K562 (cell line): ENCODE measurements around the gene CEACAM5. TPM values are rescaled to one million over a fixed set of nuclear protein-coding genes. Genes with fewer than 3 reads are reported as not detected.
"Not testable (repeated sequence)": the region's sequence is repeated elsewhere in the genome, so short reads cannot be mapped to it uniquely, and the experiment has no call there.

ENCODE experiments used
- ATAC-seq: fragments of 200-7000 bp; cut with Tn5 transposase; 3 replicates; pipeline ENCODE4 v1.9.1; 2020; ENCODE audit warnings: moderate library complexity
- BruUV-seq: library from RNA; stranded (reverse); fragments of 400-500 nt; replicated peaks from 2 replicates; lab custom pipeline; 2021; lab: Mats Ljungman, UMichigan
- CTCF ChIA-PET: fragments of 300-600 bp; formaldehyde crosslinking; extraction: SDS; loops from one replicate; lab custom pipeline; 2021; ENCODE audit warnings: low intra/inter-chr PET ratio; lab: Yijun Ruan, JAX
- POLR2A ChIA-PET: fragments of 300-600, 350-650 bp; sonication (Branson Sonifier 250); formaldehyde crosslinking; extraction: SDS; loops from one replicate; lab custom pipeline; 2021; ENCODE audit warnings: antibody characterized with exemption, inconsistent platforms; lab: Yijun Ruan, JAX
- DNase-seq, 4 experiments: peaks; one replicate each; pipeline versions ENCODE4 v3.0.0 to v3.0.0-alpha.2; 2011 to 2018; ENCODE audit warnings: low spot score in 3 of 4, mixed read lengths in 3 of 4; ENCODE audit errors: extremely low read depth in 1 of 4
- FAIRE-seq: peaks from 2 replicates; lab custom pipeline; 2011; peaks lifted over from hg19 to GRCh38; lab: Jason Lieb, UNC
- H2AFZ ChIP-seq: 2 replicates; pipeline ENCODE4 v1.6.0; 2011; ENCODE audit warnings: low read depth, low read length, control low read depth, inconsistent platforms
- H3K27ac ChIP-seq: fragments of 200-600 bp; 3 replicates; pipeline ENCODE4 v1.8.0; 2011; ENCODE audit warnings: low read depth, mild to moderate bottlenecking, control low read depth, inconsistent platforms, low read length, moderate library complexity, mixed read lengths; ENCODE audit errors: extremely low read depth
- H3K27me3 ChIP-seq, 2 experiments: fragments of 300-600 bp in 1 of 2; 2 replicates in 1 of 2; 3 replicates in 1 of 2; pipeline versions ENCODE4 v1.6.0 to v1.8.0; 2011; ENCODE audit warnings: inconsistent platforms in 2 of 2, low read length in 2 of 2, mild to moderate bottlenecking in 1 of 2, mixed read lengths in 1 of 2, moderate library complexity in 1 of 2; ENCODE audit not compliant: control insufficient read depth in 2 of 2, insufficient read depth in 2 of 2
- H3K36me3 ChIP-seq: fragments of 300-600 bp; 3 replicates; pipeline ENCODE4 v1.8.0; 2011; ENCODE audit warnings: mild to moderate bottlenecking, low read length, inconsistent platforms; ENCODE audit not compliant: control insufficient read depth, insufficient read depth
- H3K4me1 ChIP-seq, 2 experiments: fragments of 200-600 bp in 1 of 2; replicated peaks in 1 of 2; 2 replicates in 1 of 2; 3 replicates in 1 of 2; pipeline versions ENCODE4 v1.5.1 to v1.8.0; 2011; ENCODE audit warnings: inconsistent platforms in 2 of 2, low read length in 2 of 2, mild to moderate bottlenecking in 1 of 2, mixed read lengths in 1 of 2, moderate library complexity in 1 of 2; ENCODE audit not compliant: control insufficient read depth in 2 of 2, insufficient read depth in 2 of 2
- H3K4me2 ChIP-seq: 2 replicates; pipeline ENCODE4 v1.6.1; 2011; ENCODE audit warnings: low read length, control low read depth, inconsistent platforms, mixed read lengths; ENCODE audit not compliant: insufficient read depth
- H3K4me3 ChIP-seq: fragments of 200-600 bp; sonication (generic), shearing (Covaris generic); 2 replicates; pipeline ENCODE4 v1.5.1; 2016; ENCODE audit warnings: control low read depth, inconsistent platforms
- H3K79me2 ChIP-seq: fragments of 200-600 bp; 3 replicates; pipeline ENCODE4 v1.8.0; 2011; ENCODE audit warnings: low read length, inconsistent platforms; ENCODE audit not compliant: control insufficient read depth, insufficient read depth
- H3K9ac ChIP-seq, 2 experiments: 2 replicates each; pipeline versions ENCODE4 v1.6.0 to v1.6.1; 2011; ENCODE audit warnings: low read depth in 2 of 2, low read length in 2 of 2, control low read depth in 1 of 2, inconsistent platforms in 1 of 2, mild to moderate bottlenecking in 1 of 2, mixed read lengths in 1 of 2; ENCODE audit not compliant: insufficient read depth in 1 of 2
- H3K9me1 ChIP-seq: one replicate; pipeline ENCODE4 v1.6.0; 2011; ENCODE audit warnings: inconsistent platforms, mild to moderate bottlenecking, low read length, moderate library complexity; ENCODE audit not compliant: control insufficient read depth, insufficient read depth
- H3K9me3 ChIP-seq: replicated peaks from 2 replicates; pipeline ENCODE4 v1.5.1; 2011; ENCODE audit warnings: low read depth, low read length, inconsistent platforms; ENCODE audit not compliant: control insufficient read depth, insufficient read depth
- H4K20me1 ChIP-seq: replicated peaks from 2 replicates; pipeline ENCODE4 v1.6.1; 2011; ENCODE audit warnings: low read length, inconsistent platforms, mixed read lengths; ENCODE audit not compliant: control insufficient read depth, insufficient read depth
- CTBP1 ChIP-seq: fragments of 450-650 bp; IDR thresholded peaks from 2 replicates; pipeline ENCODE4 v1.6.1; 2016; ENCODE audit warnings: borderline replicate concordance
- MCM7 ChIP-seq, 2 experiments: fragments of 450-650 bp; IDR thresholded peaks; 2 replicates each; pipeline ENCODE4 v1.6.1; 2016 to 2018
- MTA2 ChIP-seq: fragments of 450-650 bp; IDR thresholded peaks from 2 replicates; pipeline ENCODE4 v1.6.1; 2016; ENCODE audit warnings: low read depth
- SETDB1 ChIP-seq: IDR thresholded peaks from one replicate; pipeline ENCODE4 v1.6.1; 2012; ENCODE audit warnings: low read length, control low read depth, inconsistent platforms
- WGBS: fragments of 100-300 bp; shearing (Covaris generic); methylation state at CpG from one replicate; pipeline ENCODE4 v1.1.6; 2016; ENCODE audit warnings: low coverage, mixed read lengths; ENCODE audit not compliant: insufficient coverage; ENCODE audit errors: missing lambda C conversion rate; 5-methylcytosine and 5-hydroxymethylcytosine counted together
- in situ Hi-C: fragments of 300-500 bp; cut with MboI; formaldehyde crosslinking; loops from 4 replicates; pipeline ENCODE4 v1.15.0; 2018; ENCODE audit warnings: inconsistent platforms, mixed read lengths
- intact Hi-C: fragments of 100-400 bp; cut with micrococcal nuclease; formaldehyde crosslinking; loops from 2 replicates; pipeline ENCODE4 v1.14.2; 2022
- polyA plus RNA-seq, 8 experiments: library from polyadenylated mRNA; depleted of rRNA in 4 of 8; stranded (reverse) in 5 of 8; unstranded in 3 of 8; fragments of >200 nt; fragmentation: Nextera tagmentation in 2 of 8; fragmentation: Illumina TruSeq in 1 of 8; extraction: Ambion mirVana in 2 of 8; extraction: Trizol in 1 of 8; gene quantifications; 2 replicates each; pipeline versions ENCODE4 v1.2.1 to v1.2.3, GENCODE V29; 2011 to 2014; ENCODE audit warnings: inconsistent platforms in 1 of 8, missing spikeins in 1 of 8
- total RNA-seq, 7 experiments: library from RNA; depleted of rRNA in 6 of 7; stranded (reverse); fragments of >200 nt in 6 of 7; fragmentation: Illumina TruSeq in 2 of 7; extraction: Trizol in 2 of 7; gene quantifications; 2 replicates each; pipeline versions ENCODE4 v1.2.1 to v1.2.3, GENCODE V29; 2011 to 2021; ENCODE audit warnings: low replicate concordance in 1 of 7

Gene CEACAM5
- total and polyA plus RNA-seq, 9 of the 15 experiments (the other 6 are each of a cell fraction or from before 2014, with no cell fraction given) = 0.33 TPM; not detected in 8

GRCh38 chr19:41707871-41708371 is 505 bp upstream of the CEACAM5 start:
- no peak for TF ChIP-seq CTBP1
- TF ChIP-seq SETDB1 = no peak
- no peak for TF ChIP-seq MTA2
- TF ChIP-seq MCM7 (IDR thresholded peaks at IDR 0.05) = no peak
- Histone ChIP-seq H3K79me2 (no peaks in the 10 kb centered on the region), H2AFZ (no peak overlapping the region), H3K27ac (no peak overlapping the region), H3K4me2 (no peak overlapping the region), H4K20me1 (peaks cover 8% of the 10 kb centered on the region), H3K4me3 (no peak overlapping the region), H3K9me1 (no peaks in the 10 kb centered on the region), H3K4me1 (peaks cover 0 to 7% of the 10 kb centered on the region in 2 experiments; a peak in 2 of 5 replicates), H3K27me3 (peaks cover 3 to 15% of the 10 kb centered on the region in 2 experiments; a peak in 4 of 5 replicates), H3K9ac (no peak overlapping the region), H3K9me3 (no peaks in the 10 kb centered on the region), H3K36me3 (no peaks in the 10 kb centered on the region)
- 3% methylated on average over 5 of the region's 5 CpGs for WGBS
- intact Hi-C loops = loop anchor here (1.0 to 2.0 kb wide), 2 partner anchors 38 to 113 kb away; no protein-coding TSS in a partner anchor
- in situ Hi-C loops = loop anchor here (5.0 kb wide), 1 partner anchor 39 kb away; no protein-coding TSS in a partner anchor
- DNase-seq = no peak
- ChIA-PET POLR2A (no interaction called here), CTCF (interaction anchor here (1.2 to 2.0 kb wide), 3 partner anchors 39 to 113 kb away, joined by 7 to 10 read pairs (median 7); no protein-coding TSS in a partner anchor)
- BruUV-seq = no TSS peak
- no peak for ATAC-seq
- FAIRE-seq = no peak

GRCh38 chr19:41709516-41709915 is 1.1 kb downstream of the CEACAM5 start:
- CTCF ChIA-PET, H3K4me2 ChIP-seq, BruUV-seq, H3K4me1 ChIP-seq, FAIRE-seq, ATAC-seq, H3K9me3 ChIP-seq, H3K36me3 ChIP-seq, H3K9me1 ChIP-seq, H2AFZ ChIP-seq, H4K20me1 ChIP-seq, DNase-seq, intact Hi-C loops, H3K9ac ChIP-seq, POLR2A ChIA-PET, H3K27ac ChIP-seq, H3K4me3 ChIP-seq, H3K79me2 ChIP-seq: not testable (repeated sequence)
- H3K27me3 ChIP-seq = peaks cover 3 to 15% of the 10 kb centered on the region in 2 experiments; a peak in 4 of 5 replicates
- in situ Hi-C loops = loop anchor here (5.0 kb wide), 1 partner anchor 38 kb away; no protein-coding TSS in a partner anchor
- 0% methylated on average over 8 of the region's 8 CpGs for WGBS
